NT2/D1 (cell line): ENCODE data around the gene MIER2.

Experiments used
- YY1 ChIP-seq: IDR thresholded peaks from 2 replicates; pipeline ENCODE4 v1.6.1; 2011; ENCODE audit not compliant: insufficient read length, insufficient read depth
- ZNF274 ChIP-seq: IDR thresholded peaks from 2 replicates; pipeline ENCODE4 v1.6.1; 2011; ENCODE audit warnings: mild to moderate bottlenecking, low read depth, low read length

- TF ChIP-seq ZNF274: no peak
- TF ChIP-seq YY1: no peak
These were observed 40.2 kb upstream of the MIER2 start for GRCh38 chr19:384799-385169.
